G401 (cell line): ENCODE results near the gene FBXO28. TPM values are rescaled to one million over a fixed set of nuclear protein-coding genes. Genes with fewer than 3 reads are reported as not detected.
"Not testable (repeated sequence)": the region's sequence is repeated elsewhere in the genome, so short reads cannot be mapped to it uniquely, and the experiment has no call there.

Experiments
- DNase-seq: peaks from one replicate; pipeline ENCODE4 v3.0.0-alpha.2; 2015; ENCODE audit warnings: low spot score
- in situ Hi-C: cut with HindIII; loops from 2 replicates; pipeline ENCODE4 v1.10.0; 2016; ENCODE audit warnings: low sequenced_read_pairs, mixed read lengths
- total RNA-seq: library from RNA; depleted of rRNA; stranded (reverse); fragments of >200 nt; shearing (Covaris generic); gene quantifications from 2 replicates; pipeline ENCODE4 v1.2.3, GENCODE V29; 2014; rRNA removed

FBXO28 gene
- total RNA-seq = 75.0 and 98.4 TPM in 2 replicates

- peak; percentile 99 for DNase-seq
- in situ Hi-C loops = no loop called here
Observed at GRCh38 chr1:224113918-224114786, at the start of gene FBXO28. FBXO28 (plus strand) TSS chr1:224114111; CDS start chr1:224114130, 19 bp downstream.

- DNase-seq = no peak
- in situ Hi-C loops = no loop called here
Observed at GRCh38 chr1:224064150-224064549, 49.8 kb upstream of the FBXO28 start.

GRCh38 chr1:224065455-224065854 lies 48.5 kb upstream of the FBXO28 start:
- no peak for DNase-seq
- in situ Hi-C loops = no loop called here

GRCh38 chr1:224067207-224067606 lies 46.7 kb upstream of the FBXO28 start:
- in situ Hi-C loops = no loop called here
- DNase-seq = no peak

GRCh38 chr1:224067621-224068457 lies 46.1 kb upstream of the FBXO28 start:
- in situ Hi-C loops = no loop called here
- peak; percentile 71 for DNase-seq

- in situ Hi-C loops = no loop called here
- DNase-seq = no peak
Observed at GRCh38 chr1:224068458-224069072, 45.3 kb upstream of the FBXO28 start.

GRCh38 chr1:224069138-224069537 lies 44.8 kb upstream of the FBXO28 start:
- no peak for DNase-seq
- in situ Hi-C loops = no loop called here

GRCh38 chr1:224070521-224070920 lies 43.4 kb upstream of the FBXO28 start:
- in situ Hi-C loops = no loop called here
- peak; percentile 61 for DNase-seq

GRCh38 chr1:224076407-224076806 lies 37.5 kb upstream of the FBXO28 start:
- no peak for DNase-seq
- in situ Hi-C loops = no loop called here

GRCh38 chr1:224079644-224080043 lies 34.3 kb upstream of the FBXO28 start:
- peak; percentile 51 for DNase-seq
- in situ Hi-C loops = not testable (repeated sequence)

- in situ Hi-C loops = no loop called here
- DNase-seq = peak; percentile 51
Observed at GRCh38 chr1:224080115-224080774, 33.7 kb upstream of the FBXO28 start.

- in situ Hi-C loops = no loop called here
- DNase-seq = peak; percentile 55
Observed at GRCh38 chr1:224081604-224082003, 32.3 kb upstream of the FBXO28 start.

GRCh38 chr1:224082146-224082545 lies 31.8 kb upstream of the FBXO28 start:
- in situ Hi-C loops = no loop called here

GRCh38 chr1:224084867-224085266 lies 29.0 kb upstream of the FBXO28 start:
- in situ Hi-C loops = no loop called here
- DNase-seq = no peak

More at GRCh38 chr1:224082146-224082545, 31.8 kb upstream of the FBXO28 start:
- peak; percentile 76 for DNase-seq

- DNase-seq = no peak
- in situ Hi-C loops = no loop called here
Observed at GRCh38 chr1:224085421-224086108, 28.3 kb upstream of the FBXO28 start.

- in situ Hi-C loops = no loop called here
- no peak for DNase-seq
Observed at GRCh38 chr1:224087286-224087794, 26.6 kb upstream of the FBXO28 start.

GRCh38 chr1:224089583-224089982 lies 24.3 kb upstream of the FBXO28 start:
- DNase-seq = no peak
- in situ Hi-C loops = no loop called here

GRCh38 chr1:224090116-224090515 lies 23.8 kb upstream of the FBXO28 start:
- in situ Hi-C loops = no loop called here
- DNase-seq = peak; percentile 49
